HL-60 (cell line): ENCODE measurements around the gene UGT2B15.
"Not testable (repeated sequence)": the region's sequence is repeated elsewhere in the genome, so short reads cannot be mapped to it uniquely, and the experiment has no call there.

Experiments used
- GABPA ChIP-seq: IDR thresholded peaks from 2 replicates; pipeline ENCODE4 v1.6.1; 2012; ENCODE audit warnings: low read depth
- SPI1 ChIP-seq: IDR thresholded peaks from 2 replicates; pipeline ENCODE4 v1.6.1; 2012; ENCODE audit warnings: low read depth, mild to moderate bottlenecking, borderline replicate concordance
- TF ChIP-seq, protein P1 (sequence below): IDR thresholded peaks from one replicate; pipeline ENCODE4 v1.5.1; 2011; ENCODE audit warnings: low read length, control low read depth, inconsistent platforms; ENCODE audit not compliant: insufficient read depth

DNA sequence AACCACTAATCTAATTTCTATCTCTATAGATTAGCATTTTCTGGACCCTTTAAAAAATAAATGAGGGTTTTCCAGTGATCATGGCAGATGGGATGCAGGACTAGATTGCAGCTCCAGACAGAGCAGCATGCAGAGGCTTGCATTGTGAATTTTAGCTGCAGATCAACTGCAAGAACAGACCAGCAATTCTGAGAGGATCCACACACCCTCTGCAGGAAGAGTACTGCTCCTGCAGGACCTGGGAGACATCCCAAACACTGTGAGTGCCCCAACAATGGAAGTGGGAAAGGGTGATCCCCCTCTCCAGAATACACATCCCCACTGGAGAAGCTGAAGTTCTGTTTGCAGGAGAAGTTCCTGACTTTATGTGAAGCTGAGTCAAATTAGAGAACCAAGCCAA lies 765 bp upstream of the UGT2B15 start:
- TF ChIP-seq, protein P1, sequence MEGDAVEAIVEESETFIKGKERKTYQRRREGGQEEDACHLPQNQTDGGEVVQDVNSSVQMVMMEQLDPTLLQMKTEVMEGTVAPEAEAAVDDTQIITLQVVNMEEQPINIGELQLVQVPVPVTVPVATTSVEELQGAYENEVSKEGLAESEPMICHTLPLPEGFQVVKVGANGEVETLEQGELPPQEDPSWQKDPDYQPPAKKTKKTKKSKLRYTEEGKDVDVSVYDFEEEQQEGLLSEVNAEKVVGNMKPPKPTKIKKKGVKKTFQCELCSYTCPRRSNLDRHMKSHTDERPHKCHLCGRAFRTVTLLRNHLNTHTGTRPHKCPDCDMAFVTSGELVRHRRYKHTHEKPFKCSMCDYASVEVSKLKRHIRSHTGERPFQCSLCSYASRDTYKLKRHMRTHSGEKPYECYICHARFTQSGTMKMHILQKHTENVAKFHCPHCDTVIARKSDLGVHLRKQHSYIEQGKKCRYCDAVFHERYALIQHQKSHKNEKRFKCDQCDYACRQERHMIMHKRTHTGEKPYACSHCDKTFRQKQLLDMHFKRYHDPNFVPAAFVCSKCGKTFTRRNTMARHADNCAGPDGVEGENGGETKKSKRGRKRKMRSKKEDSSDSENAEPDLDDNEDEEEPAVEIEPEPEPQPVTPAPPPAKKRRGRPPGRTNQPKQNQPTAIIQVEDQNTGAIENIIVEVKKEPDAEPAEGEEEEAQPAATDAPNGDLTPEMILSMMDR: not testable (repeated sequence)
- TF ChIP-seq GABPA, SPI1: not testable (repeated sequence)
